ENCODE measurements around the gene DYDC2. TPM values are rescaled to one million over a fixed set of nuclear protein-coding genes. Genes with fewer than 3 reads are reported as not detected.
A peak's percentile ranks its signal among the peaks of the same experiment; 100 is the strongest.
"Not testable (repeated sequence)": the region's sequence is repeated elsewhere in the genome, so short reads cannot be mapped to it uniquely, and the experiment has no call there.

The DYDC2 gene
- total and polyA plus RNA-seq, 4 donors = 0.14 to 2.0 (median 0.25) TPM

DNA sequence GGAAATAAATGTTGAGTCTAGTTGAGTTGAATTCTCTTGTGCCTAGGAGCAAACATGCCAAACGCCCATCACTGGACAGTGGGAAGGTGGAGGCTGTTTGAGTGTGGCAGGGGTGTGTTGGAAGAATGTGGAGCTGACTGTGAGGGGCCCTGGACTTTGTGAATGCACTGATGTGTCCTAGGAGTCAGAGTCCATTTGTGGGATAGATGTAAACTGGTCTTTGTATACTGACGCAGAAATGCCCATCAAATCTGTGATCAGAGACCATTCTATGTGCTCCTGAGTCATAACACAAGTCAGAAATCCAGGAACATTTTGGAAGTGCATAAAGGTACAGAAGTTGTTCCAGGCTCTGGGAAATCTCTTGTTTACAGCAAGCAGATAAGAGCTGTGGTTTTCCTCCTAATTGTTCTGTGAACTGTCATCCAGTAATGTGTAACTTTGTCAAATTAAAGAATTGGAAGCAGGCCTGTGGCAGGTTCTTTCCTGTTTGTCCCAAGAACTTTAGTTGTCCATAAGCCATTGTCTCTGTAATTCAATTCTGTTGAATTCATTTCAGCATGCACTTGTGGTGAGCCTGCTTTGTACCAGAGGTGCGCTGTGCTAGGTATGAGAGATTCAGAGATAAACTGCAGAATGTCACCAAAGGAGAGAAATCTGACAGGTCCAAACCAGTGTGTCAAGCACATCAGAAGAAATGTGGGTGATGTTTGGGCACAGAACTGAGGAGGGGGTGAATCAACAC lies 59.3 kb downstream of the DYDC2 start:
- WGBS = 77% methylated on average over 3 of the region's 3 CpGs
- no peak for DNase-seq (ENCODE audit: low spot score)
- Histone ChIP-seq H3K27ac (ENCODE audit: low read depth in 1 of 2, low read length in 2 of 2) (peak overlapping the region; percentile 58 to 73), H3K36me3 (ENCODE audit: control insufficient read depth in 4 of 4, insufficient read depth in 3 of 4, low read depth in 1 of 4, low read length in 3 of 4) (no peaks in the 10 kb centered on the region), H3K9me3 (ENCODE audit: control insufficient read depth in 4 of 4, low read length in 3 of 4) (no peaks in the 10 kb centered on the region), H3K9ac (ENCODE audit: low read depth in 1 of 2, low read length in 2 of 2) (no peak overlapping the region), H3K4me1 (ENCODE audit: control insufficient read depth in 4 of 4, insufficient read depth in 4 of 4, low read length in 3 of 4) (peaks cover 16 to 54% (median 36%) of the 10 kb centered on the region in 4 donors), H3K27me3 (ENCODE audit: control insufficient read depth in 4 of 4, insufficient read depth in 4 of 4, low read length in 3 of 4) (no peaks in the 10 kb centered on the region), H3K4me3 (ENCODE audit: low read depth in 1 of 3, low read length in 3 of 3) (no peak overlapping the region)
- peak; percentile 37 to 59 for TF ChIP-seq HNF4A (conservative IDR thresholded peaks at IDR 0.05)
- TF ChIP-seq RXRA (IDR thresholded peaks at IDR 0.05) = no peak

DNA sequence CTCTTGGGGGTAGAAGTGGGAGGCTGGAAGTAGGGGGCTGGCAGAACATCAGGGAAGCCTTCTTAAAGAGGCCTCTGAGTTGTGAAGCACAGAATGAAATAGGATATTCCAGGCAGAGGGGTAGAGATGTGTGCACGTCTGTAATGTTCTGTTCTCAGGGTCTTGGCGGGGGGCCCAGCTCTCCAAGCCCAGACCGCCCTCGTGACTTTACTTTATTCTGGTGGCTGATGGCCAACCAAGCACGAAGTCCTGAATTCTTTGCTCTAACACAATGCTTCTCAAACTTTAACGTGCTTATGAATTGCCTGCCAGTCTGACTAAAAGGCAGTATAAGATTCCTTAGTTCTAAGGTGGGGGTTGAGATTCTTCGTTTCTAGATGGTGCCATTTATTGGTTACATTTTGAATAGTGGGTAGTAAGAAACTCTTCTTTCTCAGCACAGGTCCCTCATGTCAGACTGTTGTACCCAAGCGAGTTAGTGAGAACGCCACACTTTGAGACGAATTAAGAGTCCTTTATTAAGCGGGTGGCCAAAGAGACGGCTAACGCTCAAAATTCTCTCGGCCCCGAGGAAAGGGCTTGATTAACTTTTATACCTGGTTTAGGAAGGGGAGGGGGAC lies 60.0 kb downstream of the DYDC2 start:
- H3K4me3 ChIP-seq (ENCODE audit: low read depth in 1 of 3, low read length in 3 of 3) = no peak overlapping the region
- H3K27ac ChIP-seq (ENCODE audit: low read depth in 1 of 2, low read length in 2 of 2) = peak overlapping the region in 1 of 2 donors; percentile 11
- DNase-seq (ENCODE audit: low spot score) = no peak
- H3K4me1 ChIP-seq (ENCODE audit: control insufficient read depth in 4 of 4, insufficient read depth in 4 of 4, low read length in 3 of 4) = peaks cover 10 to 51% (median 31%) of the 10 kb centered on the region in 4 donors
- 76% methylated on average over 15 of the region's 15 CpGs for WGBS
- no peak overlapping the region for H3K9ac ChIP-seq (ENCODE audit: low read depth in 1 of 2, low read length in 2 of 2)
- H3K27me3 ChIP-seq (ENCODE audit: control insufficient read depth in 4 of 4, insufficient read depth in 4 of 4, low read length in 3 of 4) = no peaks in the 10 kb centered on the region
- no peak for TF ChIP-seq GABPA (IDR thresholded peaks at IDR 0.05 in 1 of 2, conservative IDR thresholded peaks at IDR 0.05 in 1 of 2)
- TF ChIP-seq JUND (IDR thresholded peaks at IDR 0.05) = no peak
- TF ChIP-seq HNF4G (IDR thresholded peaks at IDR 0.05) = no peak
- TF ChIP-seq, protein P1, sequence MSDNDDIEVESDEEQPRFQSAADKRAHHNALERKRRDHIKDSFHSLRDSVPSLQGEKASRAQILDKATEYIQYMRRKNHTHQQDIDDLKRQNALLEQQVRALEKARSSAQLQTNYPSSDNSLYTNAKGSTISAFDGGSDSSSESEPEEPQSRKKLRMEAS (IDR thresholded peaks at IDR 0.05) = no peak
- TF ChIP-seq RXRA (IDR thresholded peaks at IDR 0.05) = no peak
- H3K9me3 ChIP-seq (ENCODE audit: control insufficient read depth in 4 of 4, low read length in 3 of 4) = no peaks in the 10 kb centered on the region
- peaks cover 0 to 2% (median 0%) of the 10 kb centered on the region in 4 donors for H3K36me3 ChIP-seq (ENCODE audit: control insufficient read depth in 4 of 4, insufficient read depth in 3 of 4, low read depth in 1 of 4, low read length in 3 of 4)

DNA sequence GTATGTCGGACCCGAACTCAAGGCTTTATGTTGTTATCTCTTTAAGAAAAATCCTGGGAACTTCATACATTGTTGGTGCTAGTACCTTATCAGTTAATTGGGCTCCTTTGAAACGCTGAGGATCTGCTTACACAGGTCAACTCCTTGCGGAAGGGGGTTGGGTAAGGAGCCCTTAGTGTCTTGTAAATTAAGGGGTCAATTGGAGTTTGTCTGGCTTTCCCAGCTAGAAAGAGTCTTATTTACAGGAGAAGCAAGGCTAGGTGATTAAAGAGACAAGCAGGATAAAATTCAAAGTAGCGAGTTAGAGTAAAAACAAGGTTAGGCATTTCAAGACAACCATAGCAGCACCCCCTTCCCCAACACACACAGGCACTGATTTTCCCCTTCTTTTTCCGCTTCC lies 60.7 kb downstream of the DYDC2 start:
- peaks cover 9 to 51% (median 32%) of the 10 kb centered on the region in 4 donors for H3K4me1 ChIP-seq (ENCODE audit: control insufficient read depth in 4 of 4, insufficient read depth in 4 of 4, low read length in 3 of 4)
- not testable (repeated sequence) for H3K27ac ChIP-seq (ENCODE audit: low read depth in 1 of 2, low read length in 2 of 2); DNase-seq (ENCODE audit: low spot score); H3K9ac ChIP-seq (ENCODE audit: low read depth in 1 of 2, low read length in 2 of 2); H3K27me3 ChIP-seq (ENCODE audit: control insufficient read depth in 4 of 4, insufficient read depth in 4 of 4, low read length in 3 of 4); H3K4me3 ChIP-seq (ENCODE audit: low read depth in 1 of 3, low read length in 3 of 3); H3K36me3 ChIP-seq (ENCODE audit: control insufficient read depth in 4 of 4, insufficient read depth in 3 of 4, low read depth in 1 of 4, low read length in 3 of 4); H3K9me3 ChIP-seq (ENCODE audit: control insufficient read depth in 4 of 4, low read length in 3 of 4)
- 81% methylated on average over 6 of the region's 6 CpGs for WGBS

Other genes starting within 250 kb of the DYDC2 start
- under 1 TPM; 0.67 to 0.79 TPM for gene PLAC9, start 224.1 kb upstream of the DYDC2 start, total RNA-seq
- 1 to 10 TPM; 3.4 to 5.6 TPM for gene PLAC9, start 224.1 kb upstream of the DYDC2 start, polyA plus RNA-seq
- 10 to 100 TPM; 14.0 to 20.9 TPM for gene ANXA11, start 151.2 kb upstream of the DYDC2 start, total RNA-seq
- gene ANXA11, start 151.2 kb upstream of the DYDC2 start, polyA plus RNA-seq = 10 to 100 TPM; 28.8 to 40.4 TPM
- gene MAT1A, start 67.1 kb upstream of the DYDC2 start, total RNA-seq = 100 to 1,000 TPM; 179 to 662 TPM
- gene MAT1A, start 67.1 kb upstream of the DYDC2 start, polyA plus RNA-seq = 100 to 1,000 TPM; 327 to 759 TPM
- under 1 TPM in 1 of 2 donors, not detected in 1; 0.23 TPM for gene DYDC1, start within 50 bp of the DYDC2 start, total RNA-seq
- not detected for gene DYDC1, start within 50 bp of the DYDC2 start, polyA plus RNA-seq
- gene PRXL2A, start 51.8 kb downstream of the DYDC2 start, total RNA-seq = 10 to 100 TPM; 48.5 to 51.2 TPM
- gene PRXL2A, start 51.8 kb downstream of the DYDC2 start, polyA plus RNA-seq = 10 to 100 TPM; 56.9 to 87.4 TPM
- gene TSPAN14, start 97.5 kb downstream of the DYDC2 start, total RNA-seq = 10 to 100 TPM; 27.0 to 36.8 TPM
- 10 to 100 TPM; 19.9 to 27.6 TPM for gene TSPAN14, start 97.5 kb downstream of the DYDC2 start, polyA plus RNA-seq
- gene SH2D4B, start 181.1 kb downstream of the DYDC2 start, total RNA-seq = under 1 TPM in 1 of 2 donors, not detected in 1; 0.19 TPM
- not detected for gene SH2D4B, start 181.1 kb downstream of the DYDC2 start, polyA plus RNA-seq